ENCODE results near the gene LY9. TPM values are rescaled to one million over a fixed set of nuclear protein-coding genes. Genes with fewer than 3 reads are reported as not detected.

LY9 gene
- total RNA-seq, 4 donors from 2014 or later = 1.6 to 39.6 (median 3.6) TPM

DNA sequence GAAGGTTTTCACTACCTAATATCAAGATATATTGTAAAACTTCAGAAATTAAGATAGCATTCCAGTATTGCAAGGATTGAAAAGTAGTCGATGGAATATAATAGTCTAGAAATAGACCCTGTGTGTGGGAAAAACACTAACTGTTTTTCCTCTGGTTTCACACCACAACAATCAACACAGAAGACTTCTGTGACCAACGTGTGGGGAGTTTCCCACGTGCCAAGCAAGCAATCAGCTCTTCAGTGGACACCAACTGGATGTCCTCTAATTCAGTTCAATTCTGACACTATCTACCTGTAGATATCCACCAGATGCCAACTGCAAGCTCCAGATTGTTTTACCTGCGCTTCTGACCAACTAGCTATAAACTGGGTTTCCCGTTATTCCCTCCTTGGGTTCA lies 54.6 kb downstream of the LY9 start:
- H3K9me3 ChIP-seq = no peaks in the 10 kb centered on the region
- no peaks in the 10 kb centered on the region for H3K27me3 ChIP-seq
- no peak overlapping the region for H3K4me3 ChIP-seq
- H3K36me3 ChIP-seq = no peaks in the 10 kb centered on the region
- peak overlapping the region in 2 of 4 donors; percentile 10 to 37 for H3K27ac ChIP-seq
- no peak for DNase-seq
- H3K4me1 ChIP-seq = no peaks in the 10 kb centered on the region
- no peak for TF ChIP-seq CTCF (IDR thresholded peaks at IDR 0.05)
- no peak for TF ChIP-seq POLR2A (IDR thresholded peaks at IDR 0.05)

- no peaks in the 10 kb centered on the region for H3K27me3 ChIP-seq
- DNase-seq = peak in 2 of 3 donors; percentile 58 to 61
Measured at GRCh38 chr1:160850993-160851392, 55.0 kb downstream of the LY9 start.

GRCh38 chr1:160853014-160853413 lies 57.0 kb downstream of the LY9 start:
- no peaks in the 10 kb centered on the region for H3K36me3 ChIP-seq
- no peaks in the 10 kb centered on the region for H3K27me3 ChIP-seq

More at GRCh38 chr1:160850993-160851392, 55.0 kb downstream of the LY9 start:
- Histone ChIP-seq H3K9me3 (no peaks in the 10 kb centered on the region), H3K27ac (peak overlapping the region in 1 of 4 donors; percentile 10), H3K36me3 (no peaks in the 10 kb centered on the region), H3K4me1 (no peaks in the 10 kb centered on the region), H3K4me3 (no peak overlapping the region)
- TF ChIP-seq POLR2A (IDR thresholded peaks at IDR 0.05) = no peak
- TF ChIP-seq CTCF (IDR thresholded peaks at IDR 0.05) = no peak

GRCh38 chr1:160853754-160854153 lies 57.8 kb downstream of the LY9 start:
- DNase-seq = no peak
- no peak for TF ChIP-seq CTCF (IDR thresholded peaks at IDR 0.05)
- TF ChIP-seq POLR2A (IDR thresholded peaks at IDR 0.05) = no peak

More at GRCh38 chr1:160853014-160853413, 57.0 kb downstream of the LY9 start:
- TF ChIP-seq POLR2A (IDR thresholded peaks at IDR 0.05) = no peak
- no peak for TF ChIP-seq CTCF (IDR thresholded peaks at IDR 0.05)
- Histone ChIP-seq H3K9me3 (no peaks in the 10 kb centered on the region), H3K4me1 (no peaks in the 10 kb centered on the region), H3K27ac (no peak overlapping the region), H3K4me3 (no peak overlapping the region)
- DNase-seq = no peak

DNA sequence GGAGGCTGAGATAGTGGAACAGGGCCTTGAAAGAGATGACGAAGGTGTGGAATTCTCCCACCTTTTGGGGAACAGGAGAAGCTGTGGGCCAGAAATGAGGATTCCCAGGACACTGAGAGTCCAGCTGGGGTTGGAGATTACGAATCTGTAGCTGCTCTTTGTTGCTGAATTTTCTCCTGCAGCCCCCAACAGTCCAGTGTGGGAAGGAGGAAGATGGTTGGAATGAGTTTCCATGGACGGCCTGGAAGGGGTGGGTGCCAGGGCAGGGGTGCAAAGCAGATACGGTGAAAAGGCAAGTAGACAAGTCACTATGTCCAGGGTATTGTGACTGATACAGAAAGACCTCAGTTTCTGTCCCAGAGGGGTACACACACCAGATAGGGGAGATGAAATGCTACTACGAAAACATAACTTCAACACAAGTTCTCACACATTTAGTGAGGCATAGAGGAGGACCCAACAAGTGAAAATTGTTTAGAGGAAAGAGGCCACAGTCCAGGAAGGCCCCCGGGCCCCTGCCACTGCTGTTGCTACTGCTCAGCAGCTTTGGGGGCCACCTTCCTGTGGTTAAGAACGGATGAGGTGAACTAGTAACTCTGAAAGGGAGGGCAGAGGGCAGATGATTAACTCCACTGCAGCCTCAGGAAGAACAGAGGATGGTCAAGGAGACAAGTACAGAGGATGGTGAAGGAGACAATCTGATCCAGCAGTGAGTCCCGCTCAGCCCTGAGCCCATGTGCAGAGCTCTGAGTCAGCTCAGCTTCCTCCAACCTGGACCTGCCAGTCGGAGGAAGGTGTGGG lies 59.4 kb downstream of the LY9 start:
- Histone ChIP-seq H3K4me1 (peaks cover 0 to 9% (median 1%) of the 10 kb centered on the region in 4 donors), H3K27me3 (no peaks in the 10 kb centered on the region), H3K27ac (peak overlapping the region in 3 of 4 donors; percentile 7 to 43 (median 17)), H3K36me3 (no peaks in the 10 kb centered on the region), H3K4me3 (no peak overlapping the region), H3K9me3 (no peaks in the 10 kb centered on the region)
- TF ChIP-seq CTCF (IDR thresholded peaks at IDR 0.05) (no peak), POLR2A (IDR thresholded peaks at IDR 0.05) (no peak)
- peak in 1 of 3 donors; percentile 62 for DNase-seq

More at GRCh38 chr1:160853754-160854153, 57.8 kb downstream of the LY9 start:
- H3K4me3 ChIP-seq = no peak overlapping the region
- H3K27me3 ChIP-seq = no peaks in the 10 kb centered on the region
- H3K27ac ChIP-seq = no peak overlapping the region
- H3K4me1 ChIP-seq = peaks cover 0 to 5% (median under 1%) of the 10 kb centered on the region in 4 donors
- no peaks in the 10 kb centered on the region for H3K9me3 ChIP-seq
- H3K36me3 ChIP-seq = no peaks in the 10 kb centered on the region
